ENCODE data around the gene NSD2.

Gene NSD2

GRCh38 chr4:1945124-1945895 lies 74.1 kb downstream of the NSD2 start:
- no peak for DNase-seq

DNA sequence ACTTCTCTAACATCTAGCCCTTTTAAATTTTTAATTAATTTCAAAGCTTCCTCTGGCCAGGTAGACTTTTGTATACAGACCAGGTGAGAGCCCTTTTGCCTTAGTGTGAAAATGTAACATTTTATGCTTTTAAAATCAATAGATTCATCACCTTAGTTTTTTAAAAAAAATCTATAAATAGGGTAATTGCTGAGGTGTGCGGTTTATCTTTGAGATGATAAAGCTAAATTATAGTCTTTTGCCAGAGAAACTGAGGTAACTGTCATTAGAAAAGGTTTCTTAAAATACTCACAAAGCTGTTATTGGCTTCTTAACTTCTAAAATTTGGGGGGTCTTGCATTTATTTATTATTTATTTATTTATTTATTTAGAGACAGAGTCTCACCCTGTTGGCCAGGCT lies 74.7 kb downstream of the NSD2 start:
- DNase-seq: no peak

- DNase-seq: no peak
Measured at GRCh38 chr4:1948232-1948631, 77.0 kb downstream of the NSD2 start.

- no peak for DNase-seq
Measured at GRCh38 chr4:1948892-1949436, 77.8 kb downstream of the NSD2 start.

DNA sequence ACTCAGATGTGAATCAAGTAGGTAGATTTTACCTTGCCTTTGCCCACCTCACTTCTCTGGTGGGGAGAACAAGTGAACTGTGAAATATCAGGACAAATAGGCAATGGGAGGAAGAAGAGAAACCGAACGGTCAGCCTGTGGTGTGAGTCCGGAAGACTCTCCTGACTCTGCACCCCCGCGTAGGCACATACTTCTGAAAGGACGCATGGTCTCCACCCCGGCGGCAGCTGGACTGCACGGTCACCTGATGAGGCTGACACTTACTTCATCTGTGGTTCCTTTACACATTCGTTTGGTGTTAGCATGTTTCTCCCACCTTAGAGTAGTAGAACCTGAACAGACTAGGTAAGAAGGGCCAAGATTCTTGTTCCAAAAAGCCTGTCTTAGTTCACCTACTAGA lies 79.2 kb downstream of the NSD2 start:
- no peak for DNase-seq

DNA sequence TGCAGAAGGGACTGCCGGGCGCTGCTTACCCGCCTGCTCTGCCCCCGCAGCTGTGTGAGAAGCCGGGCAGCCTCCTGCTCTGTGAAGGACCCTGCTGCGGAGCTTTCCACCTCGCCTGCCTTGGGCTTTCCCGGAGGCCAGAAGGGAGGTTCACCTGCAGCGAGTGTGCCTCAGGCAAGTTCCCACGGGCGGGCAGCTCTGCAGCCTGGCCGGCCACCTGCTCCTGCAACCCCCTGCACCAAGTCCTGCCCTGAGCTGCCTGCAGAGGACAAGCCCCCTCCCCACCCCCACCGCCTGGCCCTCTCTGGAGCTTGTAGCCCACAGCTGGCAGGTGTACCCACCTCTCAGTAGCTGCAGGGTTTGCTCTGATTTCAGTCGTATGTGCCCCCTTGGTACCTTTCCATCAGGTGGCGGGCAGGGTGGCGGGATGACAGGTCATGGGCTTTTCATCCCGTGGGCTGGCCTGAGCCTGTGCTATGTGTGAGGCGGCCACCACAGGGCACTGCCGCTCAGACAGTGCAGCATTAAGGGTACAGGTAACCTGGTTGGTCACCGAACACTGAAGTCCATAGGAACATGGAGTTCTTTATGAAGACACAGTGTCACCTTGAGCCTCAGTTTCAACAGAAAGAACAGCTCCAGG lies 81.0 kb downstream of the NSD2 start:
- no peak for DNase-seq

GRCh38 chr4:1952719-1953118 lies 81.5 kb downstream of the NSD2 start:
- DNase-seq: no peak

DNA sequence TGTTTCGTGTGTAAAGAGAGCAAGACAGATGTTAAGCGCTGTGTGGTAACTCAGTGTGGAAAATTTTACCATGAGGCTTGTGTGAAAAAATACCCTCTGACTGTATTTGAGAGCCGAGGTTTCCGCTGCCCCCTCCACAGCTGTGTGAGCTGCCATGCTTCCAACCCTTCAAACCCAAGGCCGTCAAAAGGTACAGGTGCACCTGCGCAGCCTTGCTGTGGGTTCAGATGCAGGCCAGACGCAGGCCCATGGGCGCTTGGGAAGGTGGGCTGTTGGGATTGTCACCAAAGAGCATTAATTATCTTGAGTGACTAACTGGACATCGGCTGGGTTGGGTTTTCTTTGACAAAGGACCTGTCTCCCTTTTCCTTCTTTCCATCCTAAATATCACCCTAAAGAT lies 82.1 kb downstream of the NSD2 start:
- no peak for DNase-seq

DNA sequence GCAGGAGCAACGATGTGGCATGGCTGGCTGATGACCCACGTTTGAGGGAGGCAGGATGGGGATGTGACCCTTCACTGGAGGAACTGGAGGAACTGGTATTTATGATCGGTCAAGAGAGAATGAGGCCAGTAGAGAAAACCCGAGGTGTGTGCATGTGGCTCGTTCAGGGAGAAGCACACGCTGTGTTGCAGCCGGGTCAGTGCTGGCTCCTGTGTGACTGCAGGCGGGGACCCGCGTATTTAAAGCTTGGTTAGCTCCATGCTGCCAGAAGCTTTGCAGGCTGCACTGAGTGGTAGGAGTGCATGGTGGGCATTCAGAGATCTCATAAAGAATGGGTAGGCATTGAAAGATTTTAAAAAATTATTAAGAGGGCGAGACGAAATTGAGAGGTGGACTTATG lies 85.4 kb downstream of the NSD2 start:
- no peak for DNase-seq

- no peak for DNase-seq
Measured at GRCh38 chr4:1958276-1959103, 87.3 kb downstream of the NSD2 start.

- no peak for DNase-seq
Measured at GRCh38 chr4:1959104-1959384, 87.9 kb downstream of the NSD2 start.

GRCh38 chr4:1960170-1960825 lies 89.1 kb downstream of the NSD2 start:
- no peak for DNase-seq

DNA sequence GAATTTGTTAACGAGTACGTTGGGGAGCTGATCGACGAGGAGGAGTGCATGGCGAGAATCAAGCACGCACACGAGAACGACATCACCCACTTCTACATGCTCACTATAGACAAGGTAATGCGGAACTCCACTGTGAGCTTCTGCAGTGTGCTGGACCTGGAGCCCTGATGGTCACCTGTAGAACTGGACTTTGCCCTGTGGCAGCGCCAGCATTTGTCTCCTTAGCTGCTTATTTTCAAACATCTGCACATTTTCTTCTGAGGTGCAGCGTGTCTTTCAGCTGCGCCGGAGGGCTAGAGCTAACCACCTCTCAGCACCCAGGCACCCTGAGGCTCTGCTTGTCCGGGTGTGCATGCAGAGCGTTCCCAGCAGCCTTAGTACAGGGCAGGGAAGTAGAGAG lies 89.8 kb downstream of the NSD2 start:
- no peak for DNase-seq

GRCh38 chr4:1961563-1961962 lies 90.4 kb downstream of the NSD2 start:
- no peak for DNase-seq

DNA sequence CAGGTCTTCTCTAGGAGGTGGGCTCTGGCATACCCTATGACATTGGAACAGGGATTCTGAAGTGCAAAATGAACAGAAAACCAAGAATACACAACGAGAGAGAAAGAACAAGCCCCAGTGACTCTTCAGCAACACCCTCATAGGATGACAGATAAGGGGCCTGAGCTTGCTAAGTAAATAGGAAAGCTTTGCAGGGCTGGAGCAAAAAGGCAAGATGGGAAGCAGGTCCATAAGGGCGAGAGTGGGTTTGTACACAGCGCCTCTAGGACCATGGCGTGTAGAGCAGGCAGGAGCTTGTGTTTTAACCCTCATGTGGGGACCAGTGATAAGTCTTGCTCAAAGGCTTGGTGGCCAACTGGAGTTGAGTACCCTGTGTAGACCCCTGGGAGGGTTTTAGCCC lies 91.8 kb downstream of the NSD2 start:
- DNase-seq: no peak

DNA sequence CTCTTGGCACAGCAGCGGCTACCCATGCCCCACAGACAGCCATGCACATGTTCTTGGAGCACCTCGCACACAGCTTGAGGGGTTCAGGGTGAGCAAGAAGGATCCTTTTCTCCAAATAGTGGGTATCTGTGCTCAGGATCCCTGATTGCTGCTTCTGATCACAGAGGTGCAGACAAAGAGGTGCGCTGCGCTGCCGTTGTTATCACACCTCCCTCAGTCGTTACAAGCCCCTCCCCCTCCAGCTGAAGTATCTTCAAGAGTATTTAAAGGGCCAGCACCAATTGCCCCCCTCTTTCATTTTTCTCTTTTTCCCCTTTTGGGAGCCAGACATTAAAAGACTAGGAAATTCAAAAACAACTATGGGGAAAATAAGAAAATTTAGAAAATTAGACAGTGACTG lies 93.2 kb downstream of the NSD2 start:
- no peak for DNase-seq

DNA sequence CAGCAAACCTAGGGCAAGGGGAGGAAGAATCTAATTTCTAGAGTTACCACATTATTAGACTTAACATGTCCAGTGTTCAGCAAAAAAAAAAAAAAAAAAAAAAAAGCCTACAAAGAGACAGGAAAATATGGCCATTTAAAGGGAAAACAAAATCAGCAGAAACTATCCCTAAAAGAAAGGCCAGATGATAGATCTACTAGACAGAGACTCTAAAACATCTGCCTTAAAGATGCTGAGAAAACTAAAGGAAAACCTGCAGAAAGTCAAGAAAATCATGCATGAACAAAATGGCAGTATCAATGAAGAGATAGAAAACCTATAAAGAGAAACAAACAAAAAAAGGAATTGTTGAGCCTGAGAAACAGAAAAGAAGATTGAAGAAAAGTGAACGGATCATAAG lies 93.8 kb downstream of the NSD2 start:
- no peak for DNase-seq

- DNase-seq: no peak
Measured at GRCh38 chr4:1967512-1968149, 96.4 kb downstream of the NSD2 start.

- DNase-seq: no peak
Measured at GRCh38 chr4:1968686-1969295, 97.6 kb downstream of the NSD2 start.

- no peak for DNase-seq
Measured at GRCh38 chr4:1969928-1970723, 98.9 kb downstream of the NSD2 start.

- no peak for DNase-seq
Measured at GRCh38 chr4:1970926-1971325, 99.7 kb downstream of the NSD2 start.
